ENCODE measurements around the gene SMURF2.
"Not testable (repeated sequence)": the region's sequence is repeated elsewhere in the genome, so short reads cannot be mapped to it uniquely, and the experiment has no call there.

Gene SMURF2

DNA sequence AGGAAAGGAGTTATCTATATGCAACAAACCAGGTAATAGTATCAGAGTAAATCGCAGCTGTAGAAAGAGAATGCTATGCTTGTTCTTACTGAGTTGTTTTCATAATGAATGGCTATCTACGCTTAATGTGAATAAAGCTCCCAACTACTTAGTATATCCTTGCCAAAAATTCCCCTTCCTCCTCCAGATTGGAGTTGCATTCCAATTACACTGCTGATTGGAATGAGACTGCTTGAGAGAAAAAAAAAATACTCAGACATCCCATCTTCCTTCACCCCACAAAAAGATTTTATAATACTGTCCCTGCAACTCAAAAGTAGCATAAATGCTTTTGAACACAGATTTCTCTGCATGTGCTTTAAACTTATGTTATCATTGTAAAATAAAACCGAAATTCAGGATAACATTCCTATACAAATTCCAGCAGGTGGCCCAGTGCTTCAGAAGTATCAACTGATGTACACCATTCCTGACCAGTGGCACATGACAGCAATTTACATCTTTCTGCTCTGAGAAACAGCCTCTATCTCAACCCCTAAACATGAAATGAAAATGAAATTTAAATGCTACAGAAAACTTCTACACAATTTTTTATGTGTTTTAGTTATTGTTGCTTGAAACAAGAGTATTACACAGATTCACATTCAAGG, 47.0 kb downstream of the SMURF2 start:
- no peak overlapping the region for H3K4me3 ChIP-seq (replicated peaks; ENCODE audit: low read depth, low read length)
- no peaks in the 10 kb centered on the region for H3K27me3 ChIP-seq (replicated peaks; ENCODE audit: control insufficient read depth, insufficient read depth, low read length)
- TF ChIP-seq, protein P1, sequence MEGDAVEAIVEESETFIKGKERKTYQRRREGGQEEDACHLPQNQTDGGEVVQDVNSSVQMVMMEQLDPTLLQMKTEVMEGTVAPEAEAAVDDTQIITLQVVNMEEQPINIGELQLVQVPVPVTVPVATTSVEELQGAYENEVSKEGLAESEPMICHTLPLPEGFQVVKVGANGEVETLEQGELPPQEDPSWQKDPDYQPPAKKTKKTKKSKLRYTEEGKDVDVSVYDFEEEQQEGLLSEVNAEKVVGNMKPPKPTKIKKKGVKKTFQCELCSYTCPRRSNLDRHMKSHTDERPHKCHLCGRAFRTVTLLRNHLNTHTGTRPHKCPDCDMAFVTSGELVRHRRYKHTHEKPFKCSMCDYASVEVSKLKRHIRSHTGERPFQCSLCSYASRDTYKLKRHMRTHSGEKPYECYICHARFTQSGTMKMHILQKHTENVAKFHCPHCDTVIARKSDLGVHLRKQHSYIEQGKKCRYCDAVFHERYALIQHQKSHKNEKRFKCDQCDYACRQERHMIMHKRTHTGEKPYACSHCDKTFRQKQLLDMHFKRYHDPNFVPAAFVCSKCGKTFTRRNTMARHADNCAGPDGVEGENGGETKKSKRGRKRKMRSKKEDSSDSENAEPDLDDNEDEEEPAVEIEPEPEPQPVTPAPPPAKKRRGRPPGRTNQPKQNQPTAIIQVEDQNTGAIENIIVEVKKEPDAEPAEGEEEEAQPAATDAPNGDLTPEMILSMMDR (IDR thresholded peaks at IDR 0.05; ENCODE audit: insufficient read depth, low read length, poor library complexity, severe bottlenecking): no peak
- no peak for DNase-seq (ENCODE audit: extremely low read depth, insufficient read length)
- no peaks in the 10 kb centered on the region for H3K36me3 ChIP-seq (ENCODE audit: control insufficient read depth, insufficient read depth, low read length)

GRCh38 chr17:64614266-64615027, 47.7 kb downstream of the SMURF2 start:
- TF ChIP-seq, protein P1 (IDR thresholded peaks at IDR 0.05; ENCODE audit: insufficient read depth, low read length, poor library complexity, severe bottlenecking): no peak
- DNase-seq (ENCODE audit: extremely low read depth, insufficient read length): no peak
- Histone ChIP-seq H3K4me3 (replicated peaks; ENCODE audit: low read depth, low read length) (no peak overlapping the region), H3K27me3 (replicated peaks; ENCODE audit: control insufficient read depth, insufficient read depth, low read length) (no peaks in the 10 kb centered on the region), H3K36me3 (ENCODE audit: control insufficient read depth, insufficient read depth, low read length) (no peaks in the 10 kb centered on the region)

- Histone ChIP-seq H3K36me3 (ENCODE audit: control insufficient read depth, insufficient read depth, low read length) (no peaks in the 10 kb centered on the region), H3K4me3 (replicated peaks; ENCODE audit: low read depth, low read length) (no peak overlapping the region), H3K27me3 (replicated peaks; ENCODE audit: control insufficient read depth, insufficient read depth, low read length) (no peaks in the 10 kb centered on the region)
- TF ChIP-seq, protein P1 (IDR thresholded peaks at IDR 0.05; ENCODE audit: insufficient read depth, low read length, poor library complexity, severe bottlenecking): no peak
- DNase-seq (ENCODE audit: extremely low read depth, insufficient read length): no peak
These were observed 50.7 kb downstream of the SMURF2 start for GRCh38 chr17:64611369-64611768.

DNA sequence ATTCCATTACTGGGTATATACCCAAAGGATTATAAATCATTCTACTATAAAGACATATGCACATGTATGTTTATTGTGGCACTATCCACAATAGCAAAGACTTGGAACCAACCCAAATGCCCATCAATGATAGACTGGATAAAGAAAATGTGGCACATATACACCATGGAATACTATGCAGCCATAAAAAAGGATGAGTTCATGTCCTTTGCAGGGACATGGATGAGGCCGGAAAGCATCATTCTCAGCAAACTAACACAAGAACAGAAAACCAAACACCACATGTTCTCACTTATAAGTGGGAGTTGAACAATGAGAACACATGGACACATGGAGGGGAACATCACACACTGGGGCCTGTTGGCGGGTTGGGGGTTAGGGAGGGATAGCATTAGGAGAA, 51.9 kb downstream of the SMURF2 start:
- DNase-seq (ENCODE audit: extremely low read depth, insufficient read length); H3K27me3 ChIP-seq (replicated peaks; ENCODE audit: control insufficient read depth, insufficient read depth, low read length); H3K36me3 ChIP-seq (ENCODE audit: control insufficient read depth, insufficient read depth, low read length); H3K4me3 ChIP-seq (replicated peaks; ENCODE audit: low read depth, low read length): not testable (repeated sequence)

GRCh38 chr17:64608571-64608981, 53.5 kb downstream of the SMURF2 start:
- Histone ChIP-seq H3K27me3 (replicated peaks; ENCODE audit: control insufficient read depth, insufficient read depth, low read length) (no peaks in the 10 kb centered on the region), H3K36me3 (ENCODE audit: control insufficient read depth, insufficient read depth, low read length) (no peaks in the 10 kb centered on the region), H3K4me3 (replicated peaks; ENCODE audit: low read depth, low read length) (no peak overlapping the region)
- DNase-seq (ENCODE audit: extremely low read depth, insufficient read length): no peak
- TF ChIP-seq, protein P1 (IDR thresholded peaks at IDR 0.05; ENCODE audit: insufficient read depth, low read length, poor library complexity, severe bottlenecking): no peak

DNA sequence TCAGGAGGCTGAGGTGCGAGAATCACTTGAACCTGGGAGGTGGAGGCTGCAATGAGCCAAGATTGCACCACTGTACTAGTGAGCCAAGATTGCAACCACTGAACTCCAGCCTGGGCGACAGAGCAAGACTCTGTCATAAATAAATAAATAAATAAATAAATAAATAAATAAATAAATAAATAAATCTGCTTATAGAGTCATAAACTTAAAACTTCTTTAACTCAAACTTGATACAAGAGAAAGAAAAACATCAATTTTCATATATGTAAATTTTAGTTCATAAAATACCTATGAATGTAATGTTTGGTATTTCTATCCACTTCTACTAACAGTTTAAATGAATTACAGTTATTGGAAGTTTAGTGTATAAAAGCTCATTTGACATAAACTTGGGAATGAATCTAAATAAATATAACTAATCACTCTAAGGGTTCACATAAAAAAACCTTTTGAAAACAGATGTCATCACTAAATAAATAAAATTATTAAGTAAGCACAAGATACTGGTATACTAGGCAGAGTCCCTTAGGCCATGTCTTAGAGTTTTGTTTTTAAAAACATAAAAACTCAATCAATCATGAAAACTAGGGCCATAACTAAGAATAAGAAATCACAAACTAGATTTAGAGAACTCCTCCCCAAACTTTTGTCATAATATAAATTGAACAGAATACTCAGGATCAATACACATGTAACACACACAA, 54.1 kb downstream of the SMURF2 start:
- DNase-seq (ENCODE audit: extremely low read depth, insufficient read length): no peak
- TF ChIP-seq, protein P1 (IDR thresholded peaks at IDR 0.05; ENCODE audit: insufficient read depth, low read length, poor library complexity, severe bottlenecking): no peak
- H3K27me3 ChIP-seq (replicated peaks; ENCODE audit: control insufficient read depth, insufficient read depth, low read length): no peaks in the 10 kb centered on the region
- no peak overlapping the region for H3K4me3 ChIP-seq (replicated peaks; ENCODE audit: low read depth, low read length)
- no peaks in the 10 kb centered on the region for H3K36me3 ChIP-seq (ENCODE audit: control insufficient read depth, insufficient read depth, low read length)

GRCh38 chr17:64604532-64604931, 57.6 kb downstream of the SMURF2 start:
- not testable (repeated sequence) for H3K27me3 ChIP-seq (replicated peaks; ENCODE audit: control insufficient read depth, insufficient read depth, low read length); DNase-seq (ENCODE audit: extremely low read depth, insufficient read length); H3K4me3 ChIP-seq (replicated peaks; ENCODE audit: low read depth, low read length); H3K36me3 ChIP-seq (ENCODE audit: control insufficient read depth, insufficient read depth, low read length)
